IPS DF 4.7 (cell line): ENCODE measurements around the gene MAP3K2.
"Not testable (repeated sequence)": the region's sequence is repeated elsewhere in the genome, so short reads cannot be mapped to it uniquely, and the experiment has no call there.

Source experiments
- DNase-seq: peaks from one replicate; pipeline ENCODE4 v3.0.0-alpha.2; 2013; ENCODE audit warnings: low spot score; ENCODE audit errors: extremely low read depth

MAP3K2 gene

DNA sequence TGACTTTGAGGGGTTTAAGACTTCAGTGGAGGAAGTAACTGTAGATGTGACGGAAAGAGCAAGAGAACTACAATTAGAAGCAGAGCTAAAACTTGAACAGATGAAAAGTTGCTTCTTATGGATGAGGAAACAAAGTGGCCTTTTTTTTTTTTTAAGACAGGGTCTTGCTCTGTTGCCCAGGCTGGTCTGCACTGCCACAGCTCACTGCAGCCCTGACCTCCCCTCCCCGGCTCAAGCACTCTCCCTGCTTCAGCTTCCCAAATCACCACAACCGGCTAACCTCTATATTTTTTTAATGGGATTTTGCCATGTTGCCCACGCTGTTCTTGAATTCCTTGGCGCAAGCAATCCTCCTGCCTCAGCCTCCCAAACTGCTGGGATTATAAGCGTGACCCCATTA is 3.2 kb downstream of the MAP3K2 start:
- no peak for DNase-seq

DNA sequence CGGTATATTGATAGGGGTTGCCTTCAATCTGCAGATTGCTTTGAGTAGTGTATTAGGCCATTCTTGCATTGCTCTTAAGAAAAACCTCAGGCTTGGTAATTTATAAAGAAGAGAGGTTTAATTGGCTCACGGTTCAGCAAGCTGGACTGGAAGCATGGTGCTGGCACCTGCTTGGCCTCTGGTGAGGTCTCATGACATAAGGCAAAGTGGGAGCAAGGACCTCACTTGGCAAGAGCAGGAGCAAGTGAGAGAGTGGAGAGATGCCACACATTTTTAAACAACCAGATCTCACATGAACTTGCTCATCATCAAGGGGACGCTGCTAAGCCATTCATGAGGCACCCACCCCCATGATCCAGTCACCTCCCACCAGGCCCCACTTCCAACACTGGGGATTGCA is 4.9 kb downstream of the MAP3K2 start:
- no peak for DNase-seq

DNA sequence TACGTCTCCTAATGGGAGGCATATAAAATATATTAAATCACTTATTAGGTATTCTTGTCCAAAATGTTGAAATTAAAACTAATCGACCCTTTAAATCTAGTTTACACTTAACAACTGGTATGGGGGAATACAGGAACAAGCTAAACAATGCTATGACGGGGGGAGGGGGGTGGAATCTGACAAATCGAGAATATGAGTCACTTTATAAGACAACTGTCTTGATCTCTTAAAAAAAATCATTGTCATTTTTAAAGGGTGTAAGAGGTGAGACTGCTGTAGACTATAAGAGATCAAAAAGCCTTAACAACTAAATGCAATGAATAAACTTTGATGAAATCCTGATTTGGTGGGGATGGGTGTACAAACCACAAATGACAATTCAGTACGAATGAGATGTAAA is 6.0 kb downstream of the MAP3K2 start:
- no peak for DNase-seq

DNA sequence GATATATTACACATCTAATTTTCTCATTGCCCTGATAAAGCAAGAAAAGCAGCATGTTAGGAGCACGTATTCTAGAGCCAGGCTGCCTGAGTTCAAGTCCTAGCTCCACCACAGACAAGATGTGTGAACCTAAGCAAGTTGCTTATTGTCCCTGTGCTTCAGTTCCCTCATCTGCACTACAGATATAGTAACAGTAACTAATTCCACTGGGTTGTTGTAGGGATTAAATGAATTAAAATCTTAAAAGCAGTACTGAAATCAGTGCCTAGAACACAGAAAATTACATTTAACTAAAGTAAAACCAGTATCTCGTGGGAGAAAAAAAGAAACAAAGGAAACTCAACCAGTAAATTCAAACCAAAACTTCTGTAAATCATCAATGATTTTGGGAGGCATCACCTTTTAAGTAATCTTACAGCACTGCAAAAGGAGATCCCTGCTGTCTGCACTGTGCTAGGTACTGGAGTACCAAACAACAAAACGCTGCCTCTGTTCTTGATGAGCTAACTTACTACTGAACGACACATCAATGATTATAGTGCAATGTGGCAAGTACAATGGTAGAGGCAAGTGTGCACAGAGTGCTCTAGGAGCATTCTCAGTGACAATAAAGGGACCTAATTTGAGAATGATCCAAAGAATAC is 7.9 kb downstream of the MAP3K2 start:
- DNase-seq = no peak

DNA sequence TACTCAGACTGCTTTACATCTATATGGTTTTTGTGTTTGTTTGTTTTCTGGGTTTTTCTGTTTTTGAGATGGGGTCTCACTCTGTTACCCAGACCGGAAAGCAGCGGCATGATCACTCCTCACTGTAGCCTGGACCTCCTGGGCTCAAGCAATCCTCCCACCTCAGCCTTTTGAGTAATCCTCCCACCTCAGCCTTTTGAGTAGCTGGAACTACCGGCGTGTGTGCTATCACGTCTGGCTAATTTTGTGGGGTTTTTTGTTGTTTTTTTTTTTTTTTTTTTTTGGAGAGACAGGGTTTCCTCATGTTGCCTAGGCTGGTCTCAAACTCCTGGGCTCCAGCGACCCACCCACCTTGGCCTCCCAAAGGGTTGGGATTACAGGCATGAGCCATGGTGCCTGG is 9.1 kb downstream of the MAP3K2 start:
- no peak for DNase-seq

DNA sequence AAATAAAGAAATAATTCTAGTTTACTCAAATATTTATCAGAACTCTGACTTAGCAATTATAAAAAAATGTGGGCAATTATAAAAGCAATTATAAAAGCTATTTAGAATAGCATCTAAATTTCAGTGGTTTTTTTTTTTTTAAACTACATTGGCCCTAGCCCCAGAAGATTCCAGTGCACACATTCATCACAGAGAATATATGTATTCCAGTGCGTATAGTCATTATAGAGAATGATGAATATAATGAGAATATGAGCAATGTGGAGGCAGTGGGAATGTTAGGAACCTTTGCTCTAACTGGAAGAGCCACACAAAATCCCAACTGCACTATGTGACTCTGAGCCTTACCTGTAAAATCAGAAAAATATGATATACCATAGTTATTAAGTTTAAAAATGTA is 10.5 kb downstream of the MAP3K2 start:
- DNase-seq = no peak

DNA sequence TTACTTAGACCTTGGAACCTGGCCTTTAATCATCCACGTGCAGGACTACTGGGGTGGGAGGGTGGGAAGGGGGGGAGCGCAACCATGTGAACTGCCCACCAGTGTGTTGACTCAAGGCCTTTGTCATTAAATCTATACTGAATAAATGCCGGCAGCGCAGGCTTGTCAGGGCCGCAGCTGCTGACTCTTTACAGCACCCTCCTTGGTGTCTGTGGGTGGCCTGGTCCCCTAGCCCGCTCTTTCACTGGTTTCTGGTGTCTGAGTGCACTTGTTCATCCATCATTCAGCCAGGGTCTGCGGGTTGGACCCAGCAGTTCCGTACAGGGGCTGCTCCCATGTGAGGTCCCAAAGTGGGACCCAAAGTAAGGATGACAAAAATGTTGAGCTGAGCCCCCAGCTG is 11.5 kb downstream of the MAP3K2 start:
- DNase-seq = no peak

DNA sequence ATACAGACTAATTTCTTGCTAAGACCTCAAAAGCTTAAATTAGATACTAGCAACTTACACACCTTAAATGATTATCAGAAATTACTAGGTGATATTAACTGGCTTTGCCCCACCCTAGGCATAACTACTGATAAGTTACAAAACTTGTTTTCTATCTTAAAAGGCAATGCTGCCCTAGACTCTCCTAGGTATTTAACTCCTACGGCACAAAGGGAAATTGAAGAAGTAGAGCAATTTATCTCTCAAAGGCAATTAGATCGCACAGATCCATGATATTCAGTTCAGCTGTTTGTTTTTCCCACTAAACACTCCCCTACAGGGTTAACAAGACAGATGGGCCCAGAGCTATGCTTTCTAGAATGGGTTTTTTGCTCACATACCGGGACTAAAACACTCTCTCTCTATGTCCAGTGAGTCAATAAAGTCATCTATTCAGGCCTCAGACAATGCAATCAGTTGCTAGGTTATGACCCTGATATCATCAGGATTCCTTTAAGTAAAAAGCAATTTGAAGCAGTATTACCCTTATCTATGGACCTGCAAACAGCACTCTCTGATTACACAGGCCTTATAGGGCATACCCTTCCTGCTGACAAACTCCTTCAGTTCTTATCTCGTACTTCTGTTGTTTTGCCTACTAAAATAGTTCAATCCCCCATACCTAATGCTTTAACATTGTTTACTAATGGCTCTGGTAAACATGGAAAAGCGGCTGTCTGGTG is 14.3 kb downstream of the MAP3K2 start:
- no peak for DNase-seq

DNA sequence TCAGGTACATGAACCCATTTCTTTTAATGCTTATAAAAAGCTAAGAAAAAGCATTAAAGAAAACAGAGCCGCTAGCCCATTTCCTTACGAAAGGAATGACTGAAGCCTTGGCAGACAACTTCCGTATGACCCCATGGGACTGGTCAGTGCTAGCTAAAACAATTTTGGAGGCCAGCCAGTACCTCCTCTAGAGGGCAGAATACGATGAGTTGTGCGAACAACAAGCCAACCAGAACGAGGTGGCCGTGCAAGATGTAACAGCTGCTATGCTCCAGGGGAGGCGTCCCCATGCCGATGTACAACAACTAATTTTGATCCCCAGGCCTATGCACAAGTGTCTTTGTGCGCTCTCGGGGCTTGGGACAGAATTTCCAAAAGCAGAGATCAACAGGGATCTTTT is 16.7 kb downstream of the MAP3K2 start:
- no peak for DNase-seq

DNA sequence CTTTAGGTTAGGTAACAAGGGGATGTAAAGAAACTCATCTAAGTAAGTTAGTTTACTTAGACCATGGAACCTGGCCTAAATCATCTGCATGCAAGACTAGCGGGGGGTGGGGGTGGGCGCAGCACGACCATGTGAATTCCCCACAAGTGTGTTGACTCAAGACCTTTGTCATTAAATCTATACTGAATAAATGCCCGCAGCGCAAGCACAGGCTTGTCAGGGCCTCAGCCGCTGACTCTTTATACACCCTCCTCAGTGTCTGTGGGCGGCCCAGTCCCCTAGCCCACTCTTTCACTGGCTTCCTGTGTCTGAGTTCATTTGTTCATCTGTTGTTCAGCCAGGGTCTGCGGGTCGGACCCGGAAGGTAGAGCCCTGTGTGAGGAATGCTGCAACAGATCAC is 17.8 kb downstream of the MAP3K2 start:
- DNase-seq = no peak

DNA sequence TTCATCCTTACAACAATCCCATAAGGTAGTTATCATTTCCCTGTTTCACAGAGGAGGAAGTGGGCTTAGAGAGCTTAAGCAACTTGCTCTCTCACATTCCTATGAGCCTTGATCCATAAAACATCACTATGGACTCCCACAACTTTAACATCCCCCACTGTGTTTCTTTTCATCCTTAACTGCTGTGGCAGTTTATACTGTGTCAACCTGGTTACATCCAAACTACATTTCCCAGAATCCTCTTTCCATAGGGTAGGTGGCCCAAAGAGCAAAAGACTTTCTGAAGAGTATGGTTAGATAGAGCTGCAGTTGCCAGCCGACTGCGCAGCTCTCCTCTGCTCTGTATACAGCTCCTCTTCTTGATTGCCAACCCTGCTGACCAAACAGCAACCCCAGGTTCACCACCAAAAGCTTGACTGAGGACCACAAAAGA is 22.5 kb downstream of the MAP3K2 start:
- no peak for DNase-seq

DNA sequence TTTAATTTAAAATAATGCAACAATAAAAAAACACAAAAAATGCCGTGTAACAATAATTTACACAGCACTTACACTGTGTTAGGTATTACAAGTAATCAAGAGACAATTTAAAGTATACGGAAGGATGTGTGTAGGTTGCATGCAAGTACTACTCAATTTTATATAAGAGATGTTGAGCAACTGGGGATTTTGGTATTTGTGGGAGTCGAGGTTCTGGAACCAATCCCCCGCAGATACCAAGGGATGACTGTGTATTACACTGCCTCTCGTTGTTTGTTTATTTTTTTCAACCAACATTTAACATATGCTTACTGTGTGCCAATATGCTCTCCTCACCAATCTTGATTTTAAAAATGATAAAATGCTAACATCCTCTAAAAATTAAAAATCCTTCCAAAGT is 24.8 kb downstream of the MAP3K2 start:
- DNase-seq = no peak

DNA sequence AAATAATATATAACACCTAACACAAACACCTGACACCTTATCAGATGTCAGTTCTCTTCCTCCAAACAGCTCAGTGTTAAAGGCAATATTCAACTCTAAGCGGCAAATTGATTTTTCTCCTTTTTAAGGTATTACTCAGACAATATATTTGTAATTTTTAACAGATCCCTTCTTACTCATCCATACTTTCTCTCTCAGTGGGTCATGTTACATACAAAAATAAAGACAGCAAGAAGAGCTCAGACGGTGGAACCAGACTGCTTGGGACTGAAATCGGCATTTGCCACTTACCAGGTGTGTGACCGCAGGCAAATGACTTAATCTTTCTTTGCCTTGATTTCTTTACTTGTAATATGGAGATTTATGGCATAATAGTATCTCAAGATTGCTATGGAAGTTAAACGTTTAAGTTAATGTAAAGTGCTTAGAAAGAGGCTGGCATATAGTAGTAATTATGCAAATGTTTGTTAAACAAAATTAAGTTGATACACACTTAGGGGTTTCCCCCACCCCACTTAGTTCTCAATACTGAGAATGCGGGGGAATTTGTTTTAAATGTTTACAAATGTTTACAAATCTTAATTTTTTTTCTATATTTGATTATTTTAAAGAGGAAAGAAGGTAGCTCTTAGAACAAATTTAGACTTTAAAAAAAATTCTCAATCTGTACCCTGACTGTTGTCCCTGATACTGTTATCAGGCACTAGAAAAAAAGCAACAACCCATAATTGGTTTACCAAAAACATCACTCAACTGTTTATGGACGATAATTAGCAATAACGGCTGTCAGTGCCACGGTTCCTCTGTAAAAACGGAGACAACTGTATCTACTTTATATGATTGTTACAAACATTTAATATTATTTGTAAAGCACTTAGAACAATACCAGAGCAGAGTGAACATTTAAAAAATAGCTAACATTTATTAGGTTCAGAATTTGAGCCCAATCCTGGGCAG is 25.6 kb downstream of the MAP3K2 start:
- no peak for DNase-seq

DNA sequence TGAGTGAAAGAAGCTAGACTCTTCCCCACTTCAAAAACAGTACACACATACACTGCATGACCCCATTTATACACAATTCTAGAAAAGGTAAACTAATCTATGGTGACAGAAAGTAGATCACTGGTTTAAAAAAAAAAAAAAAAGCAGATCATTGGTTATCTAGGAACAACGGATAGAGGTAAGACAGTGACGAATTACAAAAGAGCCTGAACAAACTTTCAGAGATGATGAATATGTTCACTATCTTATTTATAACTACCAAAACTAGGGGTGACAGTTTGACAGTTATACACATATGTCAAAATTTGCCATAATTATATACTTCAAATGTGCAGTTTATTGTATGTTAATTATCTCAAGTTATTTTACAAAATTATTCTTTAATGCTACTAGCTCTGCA is 27.5 kb downstream of the MAP3K2 start:
- DNase-seq = no peak

DNA sequence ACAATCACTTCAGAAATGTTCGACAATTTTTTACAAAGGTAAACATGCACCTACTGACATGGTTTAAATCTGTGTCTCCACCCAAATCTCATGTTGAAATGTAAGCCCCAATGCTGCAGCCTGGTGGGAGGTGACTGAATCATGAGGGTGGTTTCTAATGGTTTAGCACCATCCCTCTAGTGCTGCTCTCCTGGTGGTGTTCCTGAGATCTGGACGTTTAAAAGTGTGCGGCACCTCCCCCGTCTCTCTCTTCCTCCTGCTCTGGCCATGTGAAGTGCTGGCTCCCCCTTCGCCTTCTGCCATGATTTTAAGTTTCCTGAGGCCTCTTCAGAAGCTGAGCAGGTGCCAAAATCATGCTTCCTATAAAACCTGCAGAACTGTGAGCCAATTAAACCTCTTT is 28.3 kb downstream of the MAP3K2 start:
- peak; percentile 5 for DNase-seq

DNA sequence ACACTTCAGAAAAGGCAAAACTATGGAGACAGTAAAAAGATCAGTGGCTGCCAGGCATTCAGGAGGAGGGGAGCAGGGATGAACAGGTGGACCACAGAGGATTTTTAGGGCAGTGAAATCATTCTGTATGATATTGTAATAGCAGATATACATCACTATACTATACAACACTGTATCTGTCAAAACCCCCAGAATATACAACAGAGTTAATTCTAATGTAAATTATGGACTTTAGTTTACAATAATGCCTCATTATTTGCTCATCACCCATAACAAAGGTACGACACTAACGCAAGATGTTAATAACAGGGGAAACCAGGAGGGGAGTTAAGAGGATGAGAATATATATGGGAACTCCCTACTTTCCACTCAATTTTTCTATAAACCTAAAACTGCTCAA is 28.8 kb downstream of the MAP3K2 start:
- DNase-seq = no peak

DNA sequence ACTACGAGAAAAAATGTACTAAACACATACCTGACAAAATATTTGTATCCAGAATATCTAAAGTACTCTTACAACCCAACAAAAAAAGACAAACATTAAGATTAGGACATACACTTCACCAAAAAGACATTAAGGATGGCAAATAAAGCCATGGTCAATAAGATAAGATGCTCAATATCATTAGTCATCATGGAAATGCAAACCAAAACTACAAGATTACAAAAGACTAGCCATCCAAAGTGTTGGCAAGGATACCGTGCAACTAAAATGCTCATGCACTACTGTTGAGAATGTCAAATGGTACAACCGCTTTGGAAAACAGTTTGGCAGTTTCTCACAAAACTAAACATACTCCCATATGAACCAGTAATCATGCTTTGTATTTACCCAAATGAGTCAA is 29.7 kb downstream of the MAP3K2 start:
- DNase-seq = no peak

DNA sequence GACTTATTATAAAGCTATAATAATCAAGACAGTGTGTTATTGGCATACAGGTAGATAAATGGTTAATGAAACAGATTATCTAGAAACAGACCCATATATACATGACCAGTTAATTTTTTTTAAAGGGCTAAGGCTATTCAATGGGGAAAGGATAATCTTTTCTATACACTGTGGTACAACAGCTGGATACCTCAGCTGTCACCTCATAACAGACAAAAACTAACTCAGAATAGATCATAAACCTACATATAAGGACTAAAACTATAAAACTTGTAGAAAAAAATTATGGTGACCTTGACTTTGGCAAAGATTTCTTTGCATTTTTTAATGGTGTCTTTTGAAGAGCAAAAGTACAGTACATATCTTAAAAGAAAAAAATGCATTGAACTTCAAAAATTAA is 30.2 kb downstream of the MAP3K2 start:
- no peak for DNase-seq

DNA sequence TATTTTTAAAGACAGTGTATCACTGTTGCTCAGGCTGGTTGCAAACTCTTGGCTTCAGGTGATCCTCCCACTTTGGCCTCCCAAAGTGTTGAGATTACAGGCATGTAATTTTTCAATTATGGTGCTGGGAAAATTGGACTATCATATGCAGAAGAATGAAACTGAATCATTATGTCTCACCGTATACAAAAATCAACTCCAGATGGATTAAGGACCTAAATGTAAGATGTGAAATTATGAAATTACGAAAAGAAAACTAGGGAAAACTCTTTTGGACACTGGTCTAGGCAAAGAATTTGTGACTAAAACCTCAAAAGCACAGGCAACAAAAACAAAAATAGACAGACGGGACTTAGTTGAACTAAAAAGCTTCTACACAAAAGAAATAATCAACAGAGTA is 31.2 kb downstream of the MAP3K2 start:
- no peak for DNase-seq

DNA sequence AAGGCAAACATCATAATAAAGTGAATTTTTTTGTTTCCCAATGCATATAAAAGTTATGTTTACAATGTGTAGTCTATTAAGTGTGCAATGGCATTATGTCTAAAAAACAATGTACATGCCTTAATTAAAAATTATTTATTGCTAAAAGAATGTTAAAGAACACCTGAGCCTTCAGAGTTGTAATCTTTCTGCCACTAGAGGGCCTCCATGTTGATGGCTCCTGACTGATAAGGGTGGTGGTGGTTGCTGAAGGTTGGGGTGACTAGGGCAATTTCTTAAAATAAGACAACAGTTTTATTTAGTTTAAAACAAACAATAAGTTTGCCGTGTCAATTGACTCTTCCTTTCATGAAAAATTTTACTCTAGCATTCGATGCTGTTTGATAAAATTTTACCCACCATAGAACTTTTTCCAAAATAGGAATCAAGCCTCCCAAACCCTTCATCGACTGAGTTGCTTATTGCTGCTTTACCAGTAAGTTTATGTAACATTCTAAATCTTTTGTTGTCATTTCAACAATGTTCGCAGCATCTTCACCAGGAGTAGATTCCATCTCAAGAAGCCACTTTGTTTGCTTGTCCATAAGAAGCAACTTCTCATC is 32.3 kb downstream of the MAP3K2 start:
- DNase-seq = peak; percentile 11

DNA sequence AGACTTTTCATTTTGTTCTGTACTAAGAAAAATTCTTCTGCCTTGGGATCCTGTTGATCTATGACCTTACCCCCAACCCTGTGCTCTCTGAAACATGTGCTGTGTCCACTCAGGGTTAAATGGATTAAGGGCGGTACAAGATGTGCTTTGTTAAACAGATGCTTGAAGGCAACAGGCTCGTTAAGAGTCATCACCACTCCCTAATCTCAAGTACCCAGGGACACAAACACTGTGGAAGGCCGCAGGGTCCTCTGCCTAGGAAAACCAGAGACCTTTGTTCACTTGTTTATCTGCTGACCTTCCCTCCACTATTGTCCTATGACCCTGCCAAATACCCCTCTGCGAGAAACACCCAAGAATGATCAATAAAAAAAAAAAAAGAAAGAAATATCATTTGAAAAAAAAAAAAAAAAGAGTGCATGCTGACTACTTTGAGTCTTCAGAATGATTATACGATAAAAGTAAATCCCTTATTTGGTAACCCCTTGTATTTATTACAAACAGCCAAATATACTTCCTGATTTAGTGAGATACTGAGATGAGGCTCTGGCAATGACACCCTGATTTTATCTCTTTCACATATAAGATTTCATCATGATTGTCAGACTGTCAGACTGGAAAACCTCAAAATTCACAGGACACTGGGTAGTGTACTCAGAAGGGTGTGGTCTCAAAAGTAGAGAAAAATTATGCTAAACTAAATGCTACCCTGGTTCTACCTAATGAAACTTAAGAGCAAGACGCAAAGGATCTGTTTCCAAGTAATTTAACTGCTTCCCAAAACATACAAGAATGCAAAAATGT is 33.7 kb downstream of the MAP3K2 start:
- not testable (repeated sequence) for DNase-seq
